Stomach smooth muscle (tissue), 2 donors: ENCODE measurements around the gene PRR35.

Source experiments
- H3K27ac ChIP-seq: one replicate; pipeline ENCODE4 v1.7.0; 2013; ENCODE audit warnings: mild to moderate bottlenecking, low read length, inconsistent platforms
- H3K27me3 ChIP-seq, 2 donors: one replicate each; pipeline ENCODE4 v1.7.0; 2013; ENCODE audit warnings: low read length in 2 of 2; ENCODE audit not compliant: insufficient read depth in 2 of 2, control insufficient read depth in 1 of 2
- H3K36me3 ChIP-seq, 2 donors: one replicate each; pipeline ENCODE4 v1.7.0; 2013; ENCODE audit warnings: low read length in 2 of 2; ENCODE audit not compliant: control insufficient read depth in 2 of 2, insufficient read depth in 2 of 2
- H3K4me1 ChIP-seq: one replicate; pipeline ENCODE4 v1.7.0; 2013; ENCODE audit warnings: low read length; ENCODE audit not compliant: control insufficient read depth, insufficient read depth
- H3K4me3 ChIP-seq, 2 donors: one replicate each; pipeline ENCODE4 v1.7.0; 2013; ENCODE audit warnings: low read length in 2 of 2
- H3K9ac ChIP-seq, 2 donors: one replicate each; pipeline ENCODE4 v1.7.0; 2013; ENCODE audit warnings: low read length in 2 of 2, mild to moderate bottlenecking in 1 of 2
- H3K9me3 ChIP-seq, 2 donors: one replicate each; pipeline ENCODE4 v1.7.0; 2013; ENCODE audit warnings: low read length in 2 of 2; ENCODE audit not compliant: control insufficient read depth in 2 of 2
- donor health status: healthy.
- donor health status: Pancreatic carcinoma.

Gene PRR35

GRCh38 chr16:577796-578195, 17.6 kb downstream of the PRR35 start:
- no peak overlapping the region for H3K4me3 ChIP-seq
- no peaks in the 10 kb centered on the region for H3K27me3 ChIP-seq
- H3K9me3 ChIP-seq: no peaks in the 10 kb centered on the region
- no peaks in the 10 kb centered on the region for H3K4me1 ChIP-seq
- peaks cover 0 to 9% of the 10 kb centered on the region in 2 donors for H3K36me3 ChIP-seq
- H3K27ac ChIP-seq: no peak overlapping the region
- H3K9ac ChIP-seq: no peak overlapping the region

- H3K4me1 ChIP-seq: no peaks in the 10 kb centered on the region
- peaks cover 0 to 9% of the 10 kb centered on the region in 2 donors for H3K36me3 ChIP-seq
- no peaks in the 10 kb centered on the region for H3K27me3 ChIP-seq
- no peak overlapping the region for H3K27ac ChIP-seq
- H3K9me3 ChIP-seq: no peaks in the 10 kb centered on the region
- H3K4me3 ChIP-seq: no peak overlapping the region
- no peak overlapping the region for H3K9ac ChIP-seq
These were observed 18.2 kb downstream of the PRR35 start for GRCh38 chr16:578232-578869.

GRCh38 chr16:578870-579405, 18.7 kb downstream of the PRR35 start:
- Histone ChIP-seq H3K4me1 (no peaks in the 10 kb centered on the region), H3K36me3 (peaks cover 0 to 9% of the 10 kb centered on the region in 2 donors), H3K4me3 (no peak overlapping the region), H3K27me3 (no peaks in the 10 kb centered on the region), H3K9ac (no peak overlapping the region), H3K9me3 (no peaks in the 10 kb centered on the region), H3K27ac (no peak overlapping the region)

GRCh38 chr16:580141-580945, 20.1 kb downstream of the PRR35 start:
- Histone ChIP-seq H3K9me3 (no peaks in the 10 kb centered on the region), H3K27me3 (peaks cover 0 to under 1% of the 10 kb centered on the region in 2 donors), H3K9ac (no peak overlapping the region), H3K36me3 (peaks cover 0 to 7% of the 10 kb centered on the region in 2 donors), H3K27ac (no peak overlapping the region), H3K4me3 (no peak overlapping the region), H3K4me1 (no peaks in the 10 kb centered on the region)

- H3K4me3 ChIP-seq: no peak overlapping the region
- no peaks in the 10 kb centered on the region for H3K9me3 ChIP-seq
- peaks cover under 1% of the 10 kb centered on the region for H3K4me1 ChIP-seq
- no peak overlapping the region for H3K27ac ChIP-seq
- H3K27me3 ChIP-seq: peaks cover 0 to 4% of the 10 kb centered on the region in 2 donors
- no peak overlapping the region for H3K9ac ChIP-seq
- H3K36me3 ChIP-seq: peaks cover 0 to 3% of the 10 kb centered on the region in 2 donors
These were observed 20.8 kb downstream of the PRR35 start for GRCh38 chr16:580946-581498.

GRCh38 chr16:582218-582613, 22.0 kb downstream of the PRR35 start:
- peaks cover 0 to 3% of the 10 kb centered on the region in 2 donors for H3K36me3 ChIP-seq
- H3K4me1 ChIP-seq: peaks cover 12% of the 10 kb centered on the region
- peaks cover 0 to 6% of the 10 kb centered on the region in 2 donors for H3K27me3 ChIP-seq
- no peak overlapping the region for H3K4me3 ChIP-seq
- H3K9me3 ChIP-seq: no peaks in the 10 kb centered on the region
- H3K27ac ChIP-seq: no peak overlapping the region
- H3K9ac ChIP-seq: no peak overlapping the region

GRCh38 chr16:582614-583331, 22.6 kb downstream of the PRR35 start:
- H3K36me3 ChIP-seq: peaks cover 0 to 3% of the 10 kb centered on the region in 2 donors
- H3K4me1 ChIP-seq: peaks cover 16% of the 10 kb centered on the region
- no peak overlapping the region for H3K4me3 ChIP-seq
- H3K9me3 ChIP-seq: no peaks in the 10 kb centered on the region
- H3K27ac ChIP-seq: no peak overlapping the region
- peaks cover 0 to 6% of the 10 kb centered on the region in 2 donors for H3K27me3 ChIP-seq
- H3K9ac ChIP-seq: no peak overlapping the region

- Histone ChIP-seq H3K36me3 (peaks cover 0 to 3% of the 10 kb centered on the region in 2 donors), H3K4me3 (no peak overlapping the region), H3K27me3 (peaks cover 0 to 6% of the 10 kb centered on the region in 2 donors), H3K9ac (no peak overlapping the region), H3K27ac (no peak overlapping the region), H3K4me1 (peaks cover 23% of the 10 kb centered on the region), H3K9me3 (no peaks in the 10 kb centered on the region)
These were observed 23.2 kb downstream of the PRR35 start for GRCh38 chr16:583470-583814.

- H3K9me3 ChIP-seq: no peaks in the 10 kb centered on the region
- peaks cover 0 to 6% of the 10 kb centered on the region in 2 donors for H3K27me3 ChIP-seq
- H3K27ac ChIP-seq: no peak overlapping the region
- H3K4me1 ChIP-seq: peaks cover 27% of the 10 kb centered on the region
- no peak overlapping the region for H3K4me3 ChIP-seq
- H3K36me3 ChIP-seq: peaks cover 0 to 3% of the 10 kb centered on the region in 2 donors
- no peak overlapping the region for H3K9ac ChIP-seq
These were observed 23.8 kb downstream of the PRR35 start for GRCh38 chr16:583815-584591.

GRCh38 chr16:585351-585750, 25.2 kb downstream of the PRR35 start:
- no peak overlapping the region for H3K4me3 ChIP-seq
- peaks cover 29% of the 10 kb centered on the region for H3K4me1 ChIP-seq
- H3K36me3 ChIP-seq: peaks cover 0 to 3% of the 10 kb centered on the region in 2 donors
- peaks cover 0 to 6% of the 10 kb centered on the region in 2 donors for H3K27me3 ChIP-seq
- H3K9ac ChIP-seq: no peak overlapping the region
- no peaks in the 10 kb centered on the region for H3K9me3 ChIP-seq
- no peak overlapping the region for H3K27ac ChIP-seq
